ENCODE results near the gene ZNF280B.
"Not testable (repeated sequence)": the region's sequence is repeated elsewhere in the genome, so short reads cannot be mapped to it uniquely, and the experiment has no call there.

The ZNF280B gene

GRCh38 chr22:22534604-22535415 lies 26.3 kb upstream of the ZNF280B start:
- no peak for DNase-seq (ENCODE audit: low read depth, low spot score)

GRCh38 chr22:22533863-22534262 lies 25.3 kb upstream of the ZNF280B start:
- DNase-seq (ENCODE audit: low read depth, low spot score): no peak

GRCh38 chr22:22533417-22533816 lies 24.9 kb upstream of the ZNF280B start:
- DNase-seq (ENCODE audit: low read depth, low spot score): no peak

- DNase-seq (ENCODE audit: low read depth, low spot score): not testable (repeated sequence)
Measured at GRCh38 chr22:22532547-22533071, 24.1 kb upstream of the ZNF280B start.

- DNase-seq (ENCODE audit: low read depth, low spot score): no peak
Measured at GRCh38 chr22:22531770-22532546, 23.4 kb upstream of the ZNF280B start.

GRCh38 chr22:22528780-22529179 lies 20.2 kb upstream of the ZNF280B start:
- DNase-seq (ENCODE audit: low read depth, low spot score): no peak

- DNase-seq (ENCODE audit: low read depth, low spot score): no peak
Measured at GRCh38 chr22:22527312-22527711, 18.8 kb upstream of the ZNF280B start.

GRCh38 chr22:22526125-22526912 lies 17.8 kb upstream of the ZNF280B start:
- no peak for DNase-seq (ENCODE audit: low read depth, low spot score)

- DNase-seq (ENCODE audit: low read depth, low spot score): no peak
Measured at GRCh38 chr22:22523494-22523893, 15.0 kb upstream of the ZNF280B start.

GRCh38 chr22:22521631-22522030 lies 13.1 kb upstream of the ZNF280B start:
- DNase-seq (ENCODE audit: low read depth, low spot score): no peak

GRCh38 chr22:22520667-22521602 lies 12.4 kb upstream of the ZNF280B start:
- DNase-seq (ENCODE audit: low read depth, low spot score): no peak

GRCh38 chr22:22520020-22520656 lies 11.6 kb upstream of the ZNF280B start, which contains the start of gene ZNF280A:
Gene ZNF280A (minus strand): TSS chr22:22520270. CDS start chr22:22515630, 4,640 bp downstream.
- DNase-seq (ENCODE audit: low read depth, low spot score): no peak

GRCh38 chr22:22519591-22519990 lies 11.0 kb upstream of the ZNF280B start:
- no peak for DNase-seq (ENCODE audit: low read depth, low spot score)

- no peak for DNase-seq (ENCODE audit: low read depth, low spot score)
Measured at GRCh38 chr22:22516992-22517391, 8.4 kb upstream of the ZNF280B start.

GRCh38 chr22:22515890-22516289 lies 7.3 kb upstream of the ZNF280B start:
- DNase-seq (ENCODE audit: low read depth, low spot score): no peak

GRCh38 chr22:22514431-22514830 lies 5.9 kb upstream of the ZNF280B start:
- not testable (repeated sequence) for DNase-seq (ENCODE audit: low read depth, low spot score)

GRCh38 chr22:22513619-22514018 lies 5.1 kb upstream of the ZNF280B start:
- no peak for DNase-seq (ENCODE audit: low read depth, low spot score)

GRCh38 chr22:22512951-22513350 lies 4.4 kb upstream of the ZNF280B start:
- no peak for DNase-seq (ENCODE audit: low read depth, low spot score)

GRCh38 chr22:22510833-22511232 lies 2.3 kb upstream of the ZNF280B start:
- not testable (repeated sequence) for DNase-seq (ENCODE audit: low read depth, low spot score)

- DNase-seq (ENCODE audit: low read depth, low spot score): not testable (repeated sequence)
Measured at GRCh38 chr22:22509912-22510311, 1.4 kb upstream of the ZNF280B start.

Measured in smooth muscle cell of the brain vasculature (primary cell).